ENCODE data around the gene IMMT.

DNA sequence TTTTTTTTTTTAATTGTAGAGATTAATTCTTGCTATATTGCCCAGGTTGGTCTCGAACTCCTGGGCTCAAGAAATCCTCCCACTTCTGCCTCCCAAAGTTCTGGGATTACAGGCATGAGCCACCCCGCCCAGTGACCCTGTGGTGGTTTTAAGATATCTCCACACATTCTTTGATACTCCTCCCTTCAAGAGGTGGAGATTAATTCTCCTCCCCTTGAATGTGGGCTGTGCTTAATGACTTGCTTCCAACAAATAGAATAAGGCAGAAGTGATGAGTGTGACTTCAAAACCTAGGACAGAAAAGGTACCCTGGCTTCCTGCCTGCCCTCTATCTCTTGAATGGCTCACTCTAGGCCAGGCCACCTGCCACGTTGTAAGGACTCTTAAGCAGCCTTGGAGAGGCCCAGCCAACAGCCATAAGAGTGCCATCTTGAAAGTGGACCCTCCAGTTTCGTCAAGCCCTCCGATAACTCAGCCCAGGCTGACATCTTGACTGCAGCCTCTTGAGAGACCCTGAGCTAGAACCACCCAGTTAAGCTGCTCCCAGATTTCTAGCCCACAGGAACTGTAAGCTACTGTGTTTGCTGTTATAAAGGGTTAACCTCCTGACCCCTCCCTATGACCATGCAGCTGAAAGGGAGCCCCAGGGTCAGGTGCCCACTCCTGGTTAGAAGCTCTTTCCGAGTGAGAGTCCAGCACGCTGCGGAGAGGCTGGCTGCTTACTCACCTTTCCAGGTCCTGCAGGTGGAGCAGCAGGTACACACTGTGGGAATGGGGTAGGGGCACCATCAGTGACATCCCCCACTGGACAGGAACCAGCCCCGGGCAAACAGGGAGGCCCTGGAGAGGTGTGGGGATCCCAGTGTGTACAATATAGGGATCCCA lies 31.6 kb upstream of the IMMT start:
- no peak for TF ChIP-seq CTCF (IDR thresholded peaks at IDR 0.05; ENCODE audit: control extremely low read depth in 1 of 3, insufficient read depth in 1 of 3, low read depth in 1 of 3, low read length in 3 of 3)
- TF ChIP-seq, protein P1, sequence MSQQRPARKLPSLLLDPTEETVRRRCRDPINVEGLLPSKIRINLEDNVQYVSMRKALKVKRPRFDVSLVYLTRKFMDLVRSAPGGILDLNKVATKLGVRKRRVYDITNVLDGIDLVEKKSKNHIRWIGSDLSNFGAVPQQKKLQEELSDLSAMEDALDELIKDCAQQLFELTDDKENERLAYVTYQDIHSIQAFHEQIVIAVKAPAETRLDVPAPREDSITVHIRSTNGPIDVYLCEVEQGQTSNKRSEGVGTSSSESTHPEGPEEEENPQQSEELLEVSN (IDR thresholded peaks at IDR 0.05) = no peak
- TF ChIP-seq SP1 (IDR thresholded peaks at IDR 0.05; ENCODE audit: low read depth, low read length) = no peak
- TF ChIP-seq POLR2A (IDR thresholded peaks at IDR 0.05; ENCODE audit: control extremely low read depth in 1 of 2, low read depth in 2 of 2, low read length in 2 of 2) = no peak
- no peak for TF ChIP-seq CEBPB (IDR thresholded peaks at IDR 0.05; ENCODE audit: low read depth, low read length)
- no peak for TF ChIP-seq ATF2 (IDR thresholded peaks at IDR 0.05; ENCODE audit: low read length)
- TF ChIP-seq ASH2L (IDR thresholded peaks at IDR 0.05; ENCODE audit: low read length) = no peak

Measured in H1 (cell line).